Thyroid gland (tissue), 4 donors: ENCODE results near the gene CRLF1.

Experiments used
- CTCF ChIP-seq, 6 experiments: fragments of 200-600 bp in 3 of 6; fragments of 450-650 bp in 3 of 6; sonication (generic) in 3 of 6; IDR thresholded peaks; one replicate each; pipeline ENCODE4 v1.5.1; 2016 to 2019; ENCODE audit warnings: antibody characterized with exemption in 6 of 6, mild to moderate bottlenecking in 2 of 6, inconsistent platforms in 1 of 6, moderate library complexity in 1 of 6
- POLR2A ChIP-seq, 2 donors: fragments of 450-650 bp; IDR thresholded peaks; one replicate each; pipeline ENCODE4 v1.6.1; 2017; ENCODE audit warnings: antibody characterized with exemption in 2 of 2, mild to moderate bottlenecking in 2 of 2, moderate library complexity in 1 of 2

- TF ChIP-seq POLR2A (IDR thresholded peaks at IDR 0.05) = no peak
- TF ChIP-seq CTCF (IDR thresholded peaks at IDR 0.05) = no peak
These were observed 13.7 kb upstream of the CRLF1 start for GRCh38 chr19:18620311-18620710.
